ENCODE data around the gene EFCAB14. TPM values are rescaled to one million over a fixed set of nuclear protein-coding genes. Genes with fewer than 3 reads are reported as not detected.

Gene EFCAB14
- total and polyA plus RNA-seq, 2 of the 8 experiments (the other 6 are each of a cell fraction or from before 2014, with no cell fraction given), result 19.4 to 40.4 TPM

DNA sequence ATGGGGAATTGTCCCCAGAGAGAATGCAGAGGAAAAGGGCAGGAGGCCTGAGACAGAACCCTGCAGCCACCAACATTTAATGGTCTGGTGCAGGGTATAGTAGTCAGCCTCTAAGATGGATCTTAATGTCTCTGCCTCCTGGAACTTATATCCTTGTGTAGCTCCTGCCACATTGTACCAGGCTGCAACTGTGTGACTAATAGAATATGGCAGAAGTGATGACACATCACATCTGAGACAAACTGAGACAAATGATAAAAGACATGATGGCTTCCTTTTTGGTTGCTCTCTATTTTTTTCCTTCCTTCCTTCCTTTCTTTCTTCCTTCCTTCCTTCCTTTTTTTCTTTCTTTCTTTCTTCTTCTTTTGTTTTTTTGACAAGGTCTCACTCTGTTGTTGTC lies 42.8 kb upstream of the EFCAB14 start:
- no peak overlapping the region for H4K8ac ChIP-seq (ENCODE audit: extremely low read depth, insufficient read depth, low read length)
- H2AFZ ChIP-seq (ENCODE audit: low read length), result no peak overlapping the region
- H3K79me2 ChIP-seq (ENCODE audit: control insufficient read depth in 1 of 2, insufficient read depth in 2 of 2, low read length in 2 of 2), result no peaks in the 10 kb centered on the region
- no peaks in the 10 kb centered on the region for H4K20me1 ChIP-seq (replicated peaks in 1 of 2; ENCODE audit: control insufficient read depth in 1 of 2, insufficient read depth in 2 of 2, low read length in 2 of 2)
- DNase-seq (ENCODE audit: low read depth in 1 of 2, low spot score in 2 of 2) (no peak), FAIRE-seq (no peak)
- H2AK5ac ChIP-seq (ENCODE audit: low read depth, low read length), result no peak overlapping the region
- peaks cover 4 to 13% (median 8%) of the 10 kb centered on the region in 4 experiments; a peak in 6 of 7 replicates for H3K4me1 ChIP-seq (replicated peaks in 1 of 4; ENCODE audit: control insufficient read depth in 3 of 4, insufficient read depth in 4 of 4, low read length in 3 of 4)
- POLR2A ChIA-PET (ENCODE audit: partially characterized antibody), result no interaction called here
- no peak overlapping the region for H3K23ac ChIP-seq (ENCODE audit: insufficient read length)
- no peak overlapping the region for H3K14ac ChIP-seq (ENCODE audit: insufficient read length)
- no peak overlapping the region for H3K56ac ChIP-seq (replicated peaks; ENCODE audit: insufficient read length, low read depth, low read length)
- no peak overlapping the region for H3K4ac ChIP-seq (replicated peaks; ENCODE audit: insufficient read length, low read depth, low read length)
- no peak overlapping the region for H2BK15ac ChIP-seq (ENCODE audit: low read length)
- no peak overlapping the region for H3K4me2 ChIP-seq (ENCODE audit: insufficient read depth in 1 of 2, low read depth in 2 of 2, low read length in 2 of 2)
- H3K9me3 ChIP-seq (ENCODE audit: insufficient read depth in 2 of 2, low read depth in 1 of 2, low read length in 1 of 2), result no peaks in the 10 kb centered on the region; a peak in 1 of 4 replicates
- CTCF ChIA-PET (ENCODE audit: partially characterized antibody), result no interaction called here
- H2BK20ac ChIP-seq (ENCODE audit: low read length), result no peak overlapping the region
- H4K91ac ChIP-seq (replicated peaks; ENCODE audit: insufficient read length, low read length), result no peak overlapping the region
- no peak overlapping the region for H3K18ac ChIP-seq (ENCODE audit: extremely low read depth, low read length)
- H2BK120ac ChIP-seq (replicated peaks; ENCODE audit: low read depth, low read length), result no peak overlapping the region
- H3K23me2 ChIP-seq (ENCODE audit: low read depth, low read length), result peaks cover 6% of the 10 kb centered on the region
- H2BK12ac ChIP-seq (ENCODE audit: low read depth, low read length), result no peak overlapping the region
- H3K27ac ChIP-seq (ENCODE audit: low read depth, low read length), result no peak overlapping the region
- H4K5ac ChIP-seq (ENCODE audit: insufficient read length, low read depth, low read length), result no peak overlapping the region
- no peak overlapping the region for H3K4me3 ChIP-seq (ENCODE audit: extremely low read depth in 1 of 4, insufficient read depth in 2 of 4, low read depth in 3 of 4, low read length in 4 of 4)
- no peak overlapping the region for H3K9ac ChIP-seq (replicated peaks in 1 of 4; ENCODE audit: extremely low read depth in 1 of 4, low read depth in 3 of 4, low read length in 3 of 4)
- no peaks in the 10 kb centered on the region for H3K36me3 ChIP-seq (ENCODE audit: control insufficient read depth in 2 of 4, insufficient read depth in 4 of 4, low read length in 3 of 4)
- no peaks in the 10 kb centered on the region for H3K79me1 ChIP-seq (ENCODE audit: low read depth, low read length)
- H2BK5ac ChIP-seq (ENCODE audit: low read depth, low read length), result no peak overlapping the region
- H3K27me3 ChIP-seq (replicated peaks in 1 of 4; ENCODE audit: control insufficient read depth in 3 of 4, extremely low read depth in 1 of 4, insufficient read depth in 3 of 4, low read length in 3 of 4), result no peaks in the 10 kb centered on the region
- no peak for TF ChIP-seq RXRA (IDR thresholded peaks at IDR 0.05; ENCODE audit: insufficient read depth, low read depth, low read length)
- TF ChIP-seq SIN3A (conservative IDR thresholded peaks at IDR 0.05 in 1 of 2, IDR thresholded peaks at IDR 0.05 in 1 of 2; ENCODE audit: low read depth in 1 of 2, low read length in 2 of 2), result no peak
- TF ChIP-seq CHD2 (IDR thresholded peaks at IDR 0.05; ENCODE audit: low read length), result no peak
